Mesothelial cell of epicardium (in vitro differentiated cells): ENCODE results near the gene CDR2. TPM values are rescaled to one million over a fixed set of nuclear protein-coding genes. Genes with fewer than 3 reads are reported as not detected.

Experiments
- DNase-seq, 2 experiments: peaks; one replicate each; pipeline ENCODE4 v3.0.0; 2021; ENCODE audit warnings: low spot score in 2 of 2; ENCODE audit not compliant: unreplicated experiment in 2 of 2
- H3K27ac Mint-ChIP-seq: 2 replicates; pipeline ENCODE4 v1.8.0; 2021; ENCODE audit warnings: mixed read lengths
- H3K27me3 Mint-ChIP-seq: 2 replicates; pipeline ENCODE4 v1.8.0; 2021; ENCODE audit warnings: low read depth, mixed read lengths
- H3K36me3 Mint-ChIP-seq: 2 replicates; pipeline ENCODE4 v1.8.0; 2021; ENCODE audit warnings: mixed read lengths
- H3K4me1 Mint-ChIP-seq: 2 replicates; pipeline ENCODE4 v1.8.0; 2021; ENCODE audit warnings: mixed read lengths
- H3K4me3 Mint-ChIP-seq: 2 replicates; pipeline ENCODE4 v1.8.0; 2021; ENCODE audit warnings: mild to moderate bottlenecking, moderate library complexity, mixed read lengths
- H3K9me3 Mint-ChIP-seq: 2 replicates; pipeline ENCODE4 v1.8.0; 2021; ENCODE audit warnings: mixed read lengths
- total RNA-seq: library from RNA; stranded (reverse); gene quantifications from 3 replicates; pipeline ENCODE4 v1.2.1, GENCODE V29; 2021
- TF ChIP-seq, protein P1 (sequence below): fragments of 200-600 bp; sonication (generic); IDR thresholded peaks from one replicate; pipeline ENCODE4 v1.5.0; 2021; ENCODE audit warnings: antibody characterized with exemption; ENCODE audit not compliant: unreplicated experiment

CDR2 gene
- total RNA-seq, 1 donor from 2014 or later = 33.0 TPM

DNA sequence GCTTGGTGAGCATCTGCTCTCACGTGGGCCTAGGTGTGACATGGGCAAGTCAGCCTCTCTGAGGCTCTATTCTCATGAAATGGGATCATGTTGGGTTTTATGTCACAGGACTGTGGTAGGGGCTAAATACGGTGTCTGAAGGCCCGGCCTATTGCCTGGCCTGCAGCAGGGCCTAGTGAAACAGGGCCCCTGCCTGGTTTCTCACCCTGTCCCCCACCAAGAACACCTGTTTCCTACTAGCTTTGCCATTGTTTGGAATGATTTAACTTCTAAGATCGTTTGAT lies 48.1 kb downstream of the CDR2 start:
- Mint-ChIP-seq H3K27me3 (no peaks in the 10 kb centered on the region), H3K27ac (no peak overlapping the region), H3K9me3 (no peaks in the 10 kb centered on the region), H3K36me3 (peaks cover 14% of the 10 kb centered on the region), H3K4me3 (no peak overlapping the region), H3K4me1 (no peaks in the 10 kb centered on the region)
- TF ChIP-seq, protein P1, sequence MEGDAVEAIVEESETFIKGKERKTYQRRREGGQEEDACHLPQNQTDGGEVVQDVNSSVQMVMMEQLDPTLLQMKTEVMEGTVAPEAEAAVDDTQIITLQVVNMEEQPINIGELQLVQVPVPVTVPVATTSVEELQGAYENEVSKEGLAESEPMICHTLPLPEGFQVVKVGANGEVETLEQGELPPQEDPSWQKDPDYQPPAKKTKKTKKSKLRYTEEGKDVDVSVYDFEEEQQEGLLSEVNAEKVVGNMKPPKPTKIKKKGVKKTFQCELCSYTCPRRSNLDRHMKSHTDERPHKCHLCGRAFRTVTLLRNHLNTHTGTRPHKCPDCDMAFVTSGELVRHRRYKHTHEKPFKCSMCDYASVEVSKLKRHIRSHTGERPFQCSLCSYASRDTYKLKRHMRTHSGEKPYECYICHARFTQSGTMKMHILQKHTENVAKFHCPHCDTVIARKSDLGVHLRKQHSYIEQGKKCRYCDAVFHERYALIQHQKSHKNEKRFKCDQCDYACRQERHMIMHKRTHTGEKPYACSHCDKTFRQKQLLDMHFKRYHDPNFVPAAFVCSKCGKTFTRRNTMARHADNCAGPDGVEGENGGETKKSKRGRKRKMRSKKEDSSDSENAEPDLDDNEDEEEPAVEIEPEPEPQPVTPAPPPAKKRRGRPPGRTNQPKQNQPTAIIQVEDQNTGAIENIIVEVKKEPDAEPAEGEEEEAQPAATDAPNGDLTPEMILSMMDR = no peak
- DNase-seq = no peak

DNA sequence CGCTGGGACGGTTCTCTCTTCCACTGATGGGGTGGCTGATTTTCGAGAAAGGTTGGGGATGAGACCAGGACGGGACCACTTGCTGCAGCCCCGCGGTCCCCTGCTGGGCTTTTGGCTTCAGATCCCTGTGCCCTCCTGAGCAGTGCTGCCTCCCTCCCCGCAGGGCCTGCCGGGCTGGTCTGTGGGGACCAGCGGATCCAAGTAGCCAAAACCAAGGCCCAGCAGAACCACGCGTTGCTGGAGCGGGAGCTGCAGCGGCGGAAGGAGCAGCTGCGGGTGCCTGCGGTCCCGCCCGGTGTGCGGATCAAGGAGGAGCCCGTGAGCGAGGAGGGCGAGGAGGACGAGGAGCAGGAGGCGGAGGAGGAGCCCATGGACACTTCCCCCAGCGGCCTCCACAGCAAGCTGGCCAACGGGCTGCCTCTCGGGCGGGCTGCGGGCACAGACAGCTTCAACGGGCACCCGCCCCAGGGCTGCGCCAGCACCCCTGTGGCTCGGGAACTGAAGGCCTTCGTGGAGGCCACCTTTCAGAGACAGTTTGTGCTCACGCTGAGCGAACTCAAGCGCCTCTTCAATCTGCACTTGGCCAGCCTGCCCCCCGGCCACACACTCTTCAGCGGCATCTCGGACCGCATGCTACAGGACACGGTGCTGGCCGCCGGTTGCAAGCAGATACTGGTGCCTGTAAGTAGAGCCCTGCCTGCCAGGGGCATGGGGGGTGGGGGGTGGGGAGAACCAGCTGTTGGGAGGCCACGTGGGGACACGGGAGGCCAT lies 48.6 kb downstream of the CDR2 start:
- Mint-ChIP-seq H3K36me3 (peaks cover 13% of the 10 kb centered on the region), H3K27ac (no peak overlapping the region), H3K27me3 (no peaks in the 10 kb centered on the region), H3K9me3 (no peaks in the 10 kb centered on the region), H3K4me1 (no peaks in the 10 kb centered on the region), H3K4me3 (no peak overlapping the region)
- TF ChIP-seq, protein P1 = no peak
- DNase-seq = no peak

DNA sequence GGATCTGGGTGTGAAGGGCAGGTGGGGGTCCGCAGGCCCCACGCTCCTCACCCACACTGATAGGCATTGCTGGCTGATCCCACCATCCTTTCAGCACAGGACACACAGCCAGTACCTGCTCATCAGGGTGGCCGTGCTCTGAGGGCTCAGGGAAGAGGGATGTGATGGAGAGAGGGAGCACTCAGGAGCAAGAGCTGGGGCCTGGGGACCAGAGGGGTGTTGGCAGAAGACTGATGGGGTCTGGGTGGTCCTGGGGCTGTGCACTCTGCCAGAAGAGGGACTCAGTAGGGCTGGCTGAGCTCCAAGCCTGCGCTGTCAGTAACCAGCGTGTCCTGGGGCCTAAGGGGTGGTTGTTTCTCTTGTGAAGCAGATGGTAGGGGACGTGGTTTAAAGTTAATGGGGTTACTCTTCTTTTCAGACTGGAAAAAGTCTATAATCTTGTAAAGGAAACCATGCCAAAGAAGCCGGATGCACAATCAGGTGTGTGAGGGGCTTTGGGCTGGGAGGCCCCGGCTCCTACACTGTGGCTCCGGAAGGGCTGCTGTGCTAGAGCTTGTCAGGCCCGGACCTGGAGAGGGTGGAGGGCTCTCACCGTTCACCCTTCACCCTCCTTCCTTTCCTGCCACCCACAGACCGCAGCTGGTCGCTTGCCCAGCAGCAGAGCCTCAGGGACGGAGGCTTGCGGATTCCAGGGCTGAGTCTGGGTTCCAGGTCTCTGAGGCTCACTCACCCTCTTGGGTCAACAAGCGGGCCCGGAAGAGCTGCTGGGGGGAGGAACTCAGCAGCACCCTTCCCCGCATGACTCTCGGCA lies 49.4 kb downstream of the CDR2 start:
- TF ChIP-seq, protein P1 = no peak
- no peak overlapping the region for H3K27ac Mint-ChIP-seq
- no peak for DNase-seq
- H3K9me3 Mint-ChIP-seq = no peaks in the 10 kb centered on the region
- peaks cover 9% of the 10 kb centered on the region for H3K36me3 Mint-ChIP-seq
- no peaks in the 10 kb centered on the region for H3K27me3 Mint-ChIP-seq
- H3K4me3 Mint-ChIP-seq = no peak overlapping the region
- H3K4me1 Mint-ChIP-seq = no peaks in the 10 kb centered on the region

DNA sequence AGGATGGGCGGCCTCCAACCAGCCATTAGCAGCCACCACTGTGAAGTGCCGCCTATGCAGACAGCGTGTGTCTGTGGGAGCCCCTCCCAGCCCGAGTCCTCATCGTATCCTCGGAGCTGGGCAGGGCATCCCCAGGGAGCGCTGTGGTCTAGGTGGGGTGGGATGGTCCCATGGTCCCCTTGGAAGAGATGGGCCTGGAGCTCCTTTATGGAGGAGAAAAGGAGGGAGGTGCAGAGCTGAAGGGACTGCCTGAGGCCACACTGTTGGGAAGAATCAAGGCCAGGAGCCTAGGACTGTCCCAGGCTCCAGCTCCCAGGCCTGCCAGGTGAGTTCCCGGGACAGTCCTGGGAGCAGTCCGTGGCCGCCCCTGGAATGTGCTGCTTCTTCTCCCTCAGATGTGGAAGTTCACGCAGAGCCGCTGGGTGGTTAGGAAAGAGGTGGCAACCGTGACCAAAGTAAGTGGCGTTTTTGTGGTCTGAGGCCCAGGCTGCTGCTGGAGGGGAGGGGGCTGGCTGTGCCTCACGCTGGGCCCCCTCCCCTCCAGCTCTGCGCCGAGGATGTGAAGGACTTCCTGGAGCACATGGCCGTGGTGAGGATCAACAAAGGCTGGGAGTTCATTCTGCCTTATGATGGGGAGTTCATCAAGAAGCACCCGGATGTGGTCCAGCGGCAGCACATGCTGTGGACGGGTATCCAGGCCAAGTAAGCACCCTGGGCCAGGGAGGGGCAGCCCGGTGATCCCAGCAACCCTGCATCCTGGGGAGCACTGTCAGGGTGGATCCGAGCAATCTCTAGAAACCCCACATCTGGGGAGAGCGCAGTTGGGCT lies 50.2 kb downstream of the CDR2 start:
- Mint-ChIP-seq H3K4me3 (no peak overlapping the region), H3K27ac (peak overlapping the region; percentile 34), H3K27me3 (no peaks in the 10 kb centered on the region), H3K9me3 (no peaks in the 10 kb centered on the region), H3K36me3 (peaks cover 7% of the 10 kb centered on the region), H3K4me1 (no peaks in the 10 kb centered on the region)
- TF ChIP-seq, protein P1 = no peak
- no peak for DNase-seq

DNA sequence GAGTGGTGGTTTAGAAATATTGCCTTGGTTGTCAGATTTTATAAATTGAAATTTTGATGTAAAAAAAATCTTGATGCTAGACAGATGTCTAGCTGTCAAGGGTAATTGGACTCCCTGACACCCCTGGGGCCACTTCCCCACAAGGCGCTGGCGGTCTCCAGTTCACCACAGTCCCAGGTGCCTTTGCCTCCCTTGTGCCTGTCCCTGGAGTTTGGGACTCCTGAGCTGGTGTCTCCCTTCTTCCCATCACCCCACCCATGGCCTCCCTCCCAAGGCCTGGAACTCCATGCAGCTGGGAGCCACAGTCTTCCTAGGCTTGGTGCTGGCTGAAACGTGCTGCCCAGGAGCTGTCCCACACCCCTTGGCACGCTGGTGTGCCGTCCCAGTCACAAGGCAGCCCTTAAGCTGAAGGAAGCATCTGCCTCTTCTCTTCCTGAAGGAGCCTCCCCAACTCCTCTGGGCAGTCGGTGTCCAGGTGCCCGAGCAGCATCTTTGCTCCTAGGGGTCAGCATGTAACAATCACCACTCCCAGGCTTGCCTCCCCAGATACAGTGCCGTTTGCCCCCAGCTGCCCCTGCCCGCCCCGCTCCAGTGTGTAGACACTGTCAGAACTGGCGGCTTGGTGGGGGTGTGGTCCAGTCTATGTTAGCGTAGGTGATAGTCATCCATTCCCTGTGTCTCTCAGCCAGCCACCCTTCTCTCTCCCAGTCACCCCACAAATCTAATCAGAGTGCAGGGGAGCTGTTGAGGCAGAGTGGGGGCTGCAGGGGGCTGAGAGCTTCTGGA lies 51.1 kb downstream of the CDR2 start:
- H3K27ac Mint-ChIP-seq = no peak overlapping the region
- no peak for DNase-seq
- no peaks in the 10 kb centered on the region for H3K9me3 Mint-ChIP-seq
- TF ChIP-seq, protein P1 = no peak
- peaks cover 8% of the 10 kb centered on the region for H3K36me3 Mint-ChIP-seq
- H3K4me1 Mint-ChIP-seq = no peaks in the 10 kb centered on the region
- H3K4me3 Mint-ChIP-seq = no peak overlapping the region
- H3K27me3 Mint-ChIP-seq = no peaks in the 10 kb centered on the region
